SK-N-SH (cell line): Measurements from ENCODE around the gene FAM168A.

Experiments
- CHD2 ChIP-seq: fragments of 150-350 bp; IDR thresholded peaks from 2 replicates; pipeline ENCODE4 v1.6.1; 2018; ENCODE audit warnings: low read length; ENCODE audit not compliant: partially characterized antibody
- ELF1 ChIP-seq: IDR thresholded peaks from 2 replicates; pipeline ENCODE4 v1.4.0; 2012
- GATA2 ChIP-seq: sonication (generic); formaldehyde crosslinking; IDR thresholded peaks from 2 replicates; pipeline ENCODE4 v1.5.0; 2020; ENCODE audit warnings: mild to moderate bottlenecking, missing genetic modification reagents
- MEF2A ChIP-seq: IDR thresholded peaks from 2 replicates; pipeline ENCODE4 v1.4.0; 2012; ENCODE audit warnings: low read depth, borderline replicate concordance
- POLR2AphosphoS5 ChIP-seq: IDR thresholded peaks from 2 replicates; pipeline ENCODE4 v1.6.1; 2012; ENCODE audit warnings: low read depth, low read length
- SIN3A ChIP-seq: IDR thresholded peaks from 2 replicates; pipeline ENCODE4 v1.6.1; 2012; ENCODE audit warnings: low read depth, mild to moderate bottlenecking, low read length, moderate library complexity, borderline replicate concordance
- SMC3 ChIP-seq: IDR thresholded peaks from 2 replicates; pipeline ENCODE4 v1.6.1; 2012; ENCODE audit warnings: low read depth, low read length, improper control_type of control experiment
- TEAD4 ChIP-seq: IDR thresholded peaks from 2 replicates; pipeline ENCODE4 v1.4.0; 2012; ENCODE audit warnings: mild to moderate bottlenecking, borderline replicate concordance; ENCODE audit not compliant: insufficient read depth
- YY1 ChIP-seq: IDR thresholded peaks from 2 replicates; pipeline ENCODE4 v1.4.0; 2012; ENCODE audit warnings: low read depth, mild to moderate bottlenecking
- TF ChIP-seq, protein P1 (sequence below): fragments of 200-600 bp; sonication (generic); IDR thresholded peaks from 2 replicates; pipeline ENCODE4 v1.6.1; 2017; ENCODE audit warnings: antibody characterized with exemption, mild to moderate bottlenecking, moderate library complexity
- TF ChIP-seq, protein P2 (sequence below): IDR thresholded peaks from 2 replicates; pipeline ENCODE4 v1.4.0; 2012; ENCODE audit warnings: low read depth

- TF ChIP-seq TEAD4, result no peak
- TF ChIP-seq YY1, result no peak
- TF ChIP-seq CHD2, result no peak
- TF ChIP-seq, protein P1, sequence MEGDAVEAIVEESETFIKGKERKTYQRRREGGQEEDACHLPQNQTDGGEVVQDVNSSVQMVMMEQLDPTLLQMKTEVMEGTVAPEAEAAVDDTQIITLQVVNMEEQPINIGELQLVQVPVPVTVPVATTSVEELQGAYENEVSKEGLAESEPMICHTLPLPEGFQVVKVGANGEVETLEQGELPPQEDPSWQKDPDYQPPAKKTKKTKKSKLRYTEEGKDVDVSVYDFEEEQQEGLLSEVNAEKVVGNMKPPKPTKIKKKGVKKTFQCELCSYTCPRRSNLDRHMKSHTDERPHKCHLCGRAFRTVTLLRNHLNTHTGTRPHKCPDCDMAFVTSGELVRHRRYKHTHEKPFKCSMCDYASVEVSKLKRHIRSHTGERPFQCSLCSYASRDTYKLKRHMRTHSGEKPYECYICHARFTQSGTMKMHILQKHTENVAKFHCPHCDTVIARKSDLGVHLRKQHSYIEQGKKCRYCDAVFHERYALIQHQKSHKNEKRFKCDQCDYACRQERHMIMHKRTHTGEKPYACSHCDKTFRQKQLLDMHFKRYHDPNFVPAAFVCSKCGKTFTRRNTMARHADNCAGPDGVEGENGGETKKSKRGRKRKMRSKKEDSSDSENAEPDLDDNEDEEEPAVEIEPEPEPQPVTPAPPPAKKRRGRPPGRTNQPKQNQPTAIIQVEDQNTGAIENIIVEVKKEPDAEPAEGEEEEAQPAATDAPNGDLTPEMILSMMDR, result no peak
- no peak for TF ChIP-seq ELF1
- TF ChIP-seq SIN3A, result no peak
- TF ChIP-seq GATA2, result no peak
- no peak for TF ChIP-seq MEF2A
- TF ChIP-seq POLR2AphosphoS5, result no peak
- TF ChIP-seq, protein P2, sequence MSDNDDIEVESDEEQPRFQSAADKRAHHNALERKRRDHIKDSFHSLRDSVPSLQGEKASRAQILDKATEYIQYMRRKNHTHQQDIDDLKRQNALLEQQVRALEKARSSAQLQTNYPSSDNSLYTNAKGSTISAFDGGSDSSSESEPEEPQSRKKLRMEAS, result no peak
- TF ChIP-seq SMC3, result no peak
Observed at GRCh38 chr11:73520353-73521061, 77.4 kb downstream of the FAM168A start.
